GM19023 (cell line): ENCODE results near the gene RABGGTA.

Source experiments
- ATAC-seq: cut with Tn5 transposase; IDR thresholded peaks from one replicate; pipeline ENCODE4 v1.9.1; 2021; ENCODE audit warnings: mild to moderate bottlenecking, moderate library complexity; ENCODE audit not compliant: unreplicated experiment

RABGGTA gene

GRCh38 chr14:24261969-24262327, 9.4 kb downstream of the RABGGTA start:
- ATAC-seq = no peak

- no peak for ATAC-seq
Observed at GRCh38 chr14:24261256-24261968, 10.0 kb downstream of the RABGGTA start.

- no peak for ATAC-seq
Observed at GRCh38 chr14:24260780-24261157, 10.6 kb downstream of the RABGGTA start.

- no peak for ATAC-seq
Observed at GRCh38 chr14:24260026-24260779, 11.2 kb downstream of the RABGGTA start.

GRCh38 chr14:24259282-24260025, 11.9 kb downstream of the RABGGTA start:
- no peak for ATAC-seq

GRCh38 chr14:24258548-24259265, 12.7 kb downstream of the RABGGTA start:
- ATAC-seq = no peak

- ATAC-seq = no peak
Observed at GRCh38 chr14:24258119-24258518, 13.3 kb downstream of the RABGGTA start.

GRCh38 chr14:24256960-24257359, 14.4 kb downstream of the RABGGTA start:
- no peak for ATAC-seq

- no peak for ATAC-seq
Observed at GRCh38 chr14:24255931-24256711, 15.3 kb downstream of the RABGGTA start.

- no peak for ATAC-seq
Observed at GRCh38 chr14:24255438-24255837, 16.0 kb downstream of the RABGGTA start.

- no peak for ATAC-seq
Observed at GRCh38 chr14:24254630-24255392, 16.6 kb downstream of the RABGGTA start.

GRCh38 chr14:24253936-24254335, 17.5 kb downstream of the RABGGTA start:
- no peak for ATAC-seq

- ATAC-seq = no peak
Observed at GRCh38 chr14:24252289-24253124, 18.9 kb downstream of the RABGGTA start.

GRCh38 chr14:24251880-24252288, 19.5 kb downstream of the RABGGTA start:
- ATAC-seq = no peak

- no peak for ATAC-seq
Observed at GRCh38 chr14:24250354-24250753, 21.0 kb downstream of the RABGGTA start.

- ATAC-seq = no peak
Observed at GRCh38 chr14:24249230-24250021, 22.0 kb downstream of the RABGGTA start.

GRCh38 chr14:24247422-24247821, 24.0 kb downstream of the RABGGTA start:
- no peak for ATAC-seq

- ATAC-seq = no peak
Observed at GRCh38 chr14:24246765-24247212, 24.6 kb downstream of the RABGGTA start.
